ENCODE data around the gene TCP1.
A peak's percentile ranks its signal among the peaks of the same experiment; 100 is the strongest.
"Not testable (repeated sequence)": the region's sequence is repeated elsewhere in the genome, so short reads cannot be mapped to it uniquely, and the experiment has no call there.

The TCP1 gene

GRCh38 chr6:159789377-159790148, at the start of gene TCP1:
Gene TCP1, minus strand, starts transcription at chr6:159789602. Its CDS starts 134 bp downstream, at chr6:159789468.
- DNase-seq, result peak; percentile 100

DNA sequence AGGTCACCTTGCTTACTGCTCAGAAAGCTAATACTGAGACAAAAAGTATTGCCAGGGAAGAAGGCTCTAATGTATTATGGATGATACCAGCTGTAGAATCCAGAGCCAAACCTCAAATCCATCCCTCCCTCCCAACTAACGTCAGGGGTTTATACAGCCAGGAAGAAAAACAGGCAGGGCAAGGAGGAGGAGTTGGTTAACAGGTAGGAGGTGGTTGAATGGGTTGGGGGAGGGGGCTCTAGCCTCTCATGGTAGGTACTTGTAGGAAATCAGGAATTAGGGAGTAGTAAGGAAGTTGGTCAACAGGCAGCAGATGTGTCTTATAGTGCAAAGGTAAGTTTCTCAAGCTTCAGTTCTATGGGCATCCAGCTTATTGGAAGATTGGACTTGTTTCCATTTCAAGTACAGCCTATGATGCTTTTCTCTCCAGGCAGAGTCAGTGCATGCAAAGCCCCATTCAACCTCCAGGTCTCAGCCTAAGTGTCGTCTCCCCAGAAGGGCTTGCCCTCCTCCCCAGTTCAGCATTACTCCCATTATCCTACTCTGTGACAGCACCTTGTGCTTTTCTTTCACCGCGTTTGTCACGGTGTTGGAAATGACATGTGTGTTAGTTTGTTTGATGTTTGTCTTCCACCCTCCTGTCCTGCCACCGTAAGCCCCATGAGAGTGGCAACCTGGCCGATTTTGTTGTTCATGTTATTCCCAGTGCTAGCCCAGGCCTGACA, 48.8 kb upstream of the TCP1 start:
- DNase-seq, result no peak

DNA sequence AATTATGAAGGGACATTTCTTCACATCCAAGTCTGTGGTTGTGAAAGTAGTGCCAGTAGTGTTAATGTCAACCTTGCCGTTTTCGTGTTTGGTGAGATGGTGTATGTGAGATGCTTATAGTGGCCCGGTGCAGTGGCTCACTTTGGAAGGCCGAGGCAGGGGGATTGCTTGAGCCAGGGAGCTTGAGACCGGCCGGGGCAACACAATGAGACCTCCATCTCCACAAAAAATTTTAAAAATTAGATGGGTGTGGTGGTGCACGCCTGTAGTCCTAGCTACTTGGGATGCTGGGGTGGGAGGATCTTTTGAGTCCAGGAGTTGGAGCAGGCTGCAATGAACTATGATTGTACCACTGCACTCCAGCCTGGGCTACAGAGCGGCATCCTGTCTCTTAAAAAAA, 48.1 kb upstream of the TCP1 start:
- no peak for DNase-seq

DNA sequence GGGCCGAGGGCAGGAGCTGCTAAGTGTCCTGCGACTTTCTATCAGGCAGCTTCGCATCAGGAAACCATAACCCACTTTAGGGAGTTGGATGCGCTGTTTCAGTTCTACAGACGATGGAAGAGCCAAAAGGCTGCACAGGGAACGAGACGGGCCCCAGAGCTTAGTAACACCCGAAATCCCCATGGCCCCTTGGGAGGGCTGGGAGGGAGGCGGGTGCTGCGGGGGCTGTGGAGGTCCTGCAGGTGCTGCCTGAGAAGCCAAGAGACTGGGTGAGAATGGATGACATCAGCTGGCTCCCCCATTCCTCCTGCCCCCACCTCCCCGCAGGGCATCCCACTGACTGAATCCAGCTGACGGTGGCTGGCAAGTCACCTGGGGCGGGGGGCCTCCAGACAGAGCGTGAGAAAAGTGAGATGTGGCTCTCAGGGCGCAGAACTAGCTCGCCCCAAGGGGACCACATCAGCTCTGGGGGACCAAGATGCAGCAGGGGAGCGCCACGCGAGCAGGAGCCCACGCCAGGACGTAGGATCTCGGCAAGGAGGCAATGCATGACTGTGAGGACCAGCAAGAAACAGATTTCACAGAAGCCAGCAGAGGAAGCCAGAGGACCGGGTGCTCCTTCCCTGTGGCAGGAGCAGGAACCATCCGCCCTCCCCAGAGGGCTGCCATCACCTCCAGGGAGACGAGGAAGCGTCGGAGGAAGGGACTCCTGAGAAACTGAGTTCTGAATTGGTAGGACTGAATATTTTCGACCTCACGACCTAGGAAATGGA, 47.5 kb upstream of the TCP1 start:
- no peak for DNase-seq

GRCh38 chr6:159833997-159834603, 44.7 kb upstream of the TCP1 start:
- DNase-seq, result no peak

DNA sequence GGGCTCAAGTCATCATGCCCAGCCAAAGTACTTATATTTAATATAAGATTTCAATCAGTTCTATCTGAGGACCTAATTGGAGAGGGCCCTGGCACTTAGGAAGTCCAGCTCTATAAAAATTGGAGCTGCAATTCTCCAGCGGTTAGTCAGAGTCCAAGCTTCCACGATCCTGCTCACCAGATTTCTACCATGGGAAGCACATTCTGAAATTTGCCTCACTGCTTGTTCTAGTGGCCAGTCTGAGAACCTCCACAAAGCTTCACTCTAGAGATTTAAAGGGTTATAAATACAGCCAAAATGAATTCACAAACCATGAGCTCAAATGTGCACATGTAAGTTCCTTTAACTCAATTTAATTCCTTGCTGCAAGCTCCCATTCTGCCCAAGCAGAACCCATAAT, 44.2 kb upstream of the TCP1 start:
- no peak for DNase-seq

DNA sequence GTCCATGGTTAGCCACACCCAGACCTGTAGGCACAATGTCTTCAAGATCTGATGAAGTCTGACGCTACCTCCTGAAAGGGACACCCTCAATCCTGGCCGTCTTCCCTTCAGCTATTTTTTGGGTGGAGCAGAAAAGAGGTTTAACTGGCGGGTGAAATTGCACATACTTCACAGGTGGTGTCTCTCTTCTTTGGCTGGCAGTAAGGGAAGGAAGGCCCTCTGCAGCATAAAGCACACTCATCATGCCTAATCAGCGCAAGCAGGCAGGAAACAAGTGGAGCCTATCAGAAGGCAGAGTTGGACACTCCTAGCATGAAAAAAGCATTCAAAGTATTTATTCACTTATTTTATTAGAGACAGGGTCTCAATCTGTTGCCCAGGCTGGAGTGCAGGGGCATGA, 43.5 kb upstream of the TCP1 start:
- no peak for DNase-seq

GRCh38 chr6:159831373-159831679, 41.9 kb upstream of the TCP1 start:
- DNase-seq, result no peak

DNA sequence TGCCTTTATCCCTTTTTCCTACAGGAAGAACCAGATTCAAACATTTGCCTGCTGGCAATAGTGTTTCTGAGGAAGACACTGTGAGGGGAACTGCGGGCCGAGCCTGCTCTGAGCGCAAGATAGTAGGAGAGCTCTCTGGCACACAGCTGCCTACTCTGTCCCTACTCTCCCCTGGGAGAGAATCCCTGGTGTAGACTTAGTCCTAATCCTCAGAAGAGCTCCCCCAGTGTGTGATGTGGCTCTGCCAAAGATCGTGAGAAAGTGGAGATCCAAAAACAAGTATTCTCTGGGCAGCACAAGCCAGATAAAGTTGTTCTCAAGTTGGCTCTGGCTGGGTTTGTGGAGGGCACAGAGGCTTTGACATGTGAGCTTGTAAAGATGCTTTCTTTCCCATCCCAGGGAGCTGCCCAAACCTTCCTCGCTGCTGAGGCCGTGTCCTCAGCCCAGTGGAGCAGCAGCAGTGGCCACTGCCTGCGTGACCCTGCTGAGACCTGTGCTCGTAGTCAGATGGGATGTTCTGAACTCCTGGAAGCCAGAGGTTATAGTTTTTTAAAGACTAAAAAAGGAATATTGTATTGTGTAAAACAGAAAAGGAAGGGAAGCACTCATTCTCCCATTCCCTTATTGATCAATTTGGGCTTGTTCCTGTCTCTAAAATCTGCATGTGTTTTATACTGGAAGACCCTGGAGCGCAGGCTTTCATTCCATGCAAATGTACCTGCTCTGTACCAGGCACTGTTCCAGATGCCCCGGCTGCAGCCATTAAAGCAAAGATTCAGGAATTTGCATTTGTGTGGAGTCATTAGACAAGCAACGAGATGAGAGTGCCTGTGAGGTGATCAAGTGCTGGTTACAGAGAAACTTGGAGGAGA, 41.3 kb upstream of the TCP1 start:
- no peak for DNase-seq

- peak; percentile 32 for DNase-seq
These were observed 40.1 kb upstream of the TCP1 start for GRCh38 chr6:159829526-159829925.

GRCh38 chr6:159828074-159828473, 38.7 kb upstream of the TCP1 start:
- DNase-seq, result no peak

GRCh38 chr6:159826968-159827647, 37.7 kb upstream of the TCP1 start:
- DNase-seq, result no peak

GRCh38 chr6:159826004-159826403, 36.6 kb upstream of the TCP1 start:
- no peak for DNase-seq

GRCh38 chr6:159824690-159825089, 35.3 kb upstream of the TCP1 start:
- not testable (repeated sequence) for DNase-seq

DNA sequence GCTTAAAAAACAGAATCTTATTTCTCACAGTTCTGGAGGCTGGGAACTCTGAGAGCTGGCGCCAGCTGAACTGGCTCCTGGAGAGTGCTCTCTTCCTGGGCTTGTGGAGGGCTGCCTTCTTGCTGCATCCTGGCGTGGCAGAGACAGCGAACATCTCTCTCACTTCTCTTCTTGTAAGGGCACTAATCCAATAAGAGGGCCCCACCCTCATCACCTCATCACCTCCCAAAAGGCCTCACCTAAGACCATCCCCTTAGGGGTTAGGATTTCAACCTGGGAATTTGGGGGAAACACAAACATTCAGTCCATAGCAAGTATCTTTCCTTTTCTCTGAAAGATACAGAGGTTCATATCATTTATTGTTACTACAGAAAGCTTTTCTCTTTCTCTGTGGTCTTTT, 34.6 kb upstream of the TCP1 start:
- no peak for DNase-seq

- DNase-seq, result no peak
These were observed 32.3 kb upstream of the TCP1 start for GRCh38 chr6:159821726-159822125.

DNA sequence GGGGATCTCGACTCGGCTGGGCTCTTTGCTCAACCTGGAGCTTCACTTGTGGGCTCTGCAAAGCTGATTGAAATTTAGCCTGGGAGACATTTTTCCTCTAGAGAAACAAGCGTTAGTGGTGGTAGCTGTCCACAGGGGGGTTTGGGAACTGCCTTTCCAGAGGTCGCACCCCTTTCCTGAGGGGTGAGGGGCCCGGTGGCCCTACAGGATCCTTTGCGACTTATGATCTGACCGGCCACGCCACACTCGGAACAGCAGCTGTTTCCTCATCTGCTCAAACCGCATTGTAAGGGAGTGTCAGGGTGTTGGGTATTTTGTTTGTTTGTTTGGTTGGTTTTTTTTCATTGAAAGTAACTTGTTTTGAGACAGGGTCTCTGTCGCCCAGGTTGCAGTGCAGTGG, 31.7 kb upstream of the TCP1 start:
- DNase-seq, result no peak

DNA sequence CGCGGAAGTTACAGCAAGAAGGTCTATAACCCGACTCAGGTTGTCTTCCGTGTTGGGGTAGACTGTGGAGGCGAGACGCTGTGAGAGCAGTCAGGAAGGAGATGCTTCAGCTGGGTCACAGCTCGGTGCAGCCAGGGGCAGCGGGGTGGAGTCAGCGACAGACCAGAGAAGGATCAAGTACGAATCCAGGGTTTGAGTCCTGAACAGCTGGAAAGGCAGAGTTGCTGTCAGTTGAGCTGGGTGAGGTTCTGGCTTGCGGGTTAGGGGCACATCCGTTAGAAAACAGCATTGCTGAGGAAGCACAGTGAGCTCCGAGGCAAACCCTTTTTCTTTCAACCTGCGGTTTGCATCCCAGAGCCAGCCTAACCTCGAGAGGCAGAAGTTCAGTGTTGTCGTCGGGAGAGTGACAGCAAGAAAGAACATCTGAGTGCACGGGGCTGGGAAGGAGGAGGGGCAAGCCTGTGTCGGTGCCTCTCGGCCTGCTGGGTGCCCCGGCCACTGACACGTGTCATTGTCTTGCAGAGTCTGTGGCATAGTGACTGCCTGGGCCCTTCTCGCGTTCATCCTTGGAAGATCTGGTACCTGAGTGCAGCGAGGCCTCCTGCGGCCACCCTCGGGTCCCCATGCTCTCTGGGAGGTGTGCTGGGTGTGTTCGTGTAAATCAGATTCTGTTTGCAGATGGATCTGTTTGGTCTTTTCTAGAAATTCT, 30.7 kb upstream of the TCP1 start:
- peak; percentile 8 for DNase-seq

DNA sequence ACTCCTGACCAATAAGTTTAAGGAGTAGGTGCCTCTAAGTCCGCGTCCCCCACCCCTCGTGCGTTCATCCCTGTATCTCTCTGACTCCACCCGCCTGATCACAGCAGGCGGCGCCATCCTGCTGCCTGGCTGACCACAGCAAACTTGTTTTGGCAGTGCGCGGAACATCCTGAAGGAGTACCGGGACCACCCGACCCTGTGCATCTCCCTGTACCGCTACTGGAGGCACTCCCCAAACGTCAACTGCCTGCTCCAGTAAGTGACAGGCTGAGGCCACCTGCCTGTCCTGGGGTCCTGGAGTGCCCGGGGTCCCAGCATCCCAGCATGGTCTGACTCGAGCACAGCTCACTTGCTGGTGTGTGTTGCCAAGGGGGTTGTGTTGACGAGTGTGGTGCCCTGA, 29.7 kb upstream of the TCP1 start:
- no peak for DNase-seq

DNA sequence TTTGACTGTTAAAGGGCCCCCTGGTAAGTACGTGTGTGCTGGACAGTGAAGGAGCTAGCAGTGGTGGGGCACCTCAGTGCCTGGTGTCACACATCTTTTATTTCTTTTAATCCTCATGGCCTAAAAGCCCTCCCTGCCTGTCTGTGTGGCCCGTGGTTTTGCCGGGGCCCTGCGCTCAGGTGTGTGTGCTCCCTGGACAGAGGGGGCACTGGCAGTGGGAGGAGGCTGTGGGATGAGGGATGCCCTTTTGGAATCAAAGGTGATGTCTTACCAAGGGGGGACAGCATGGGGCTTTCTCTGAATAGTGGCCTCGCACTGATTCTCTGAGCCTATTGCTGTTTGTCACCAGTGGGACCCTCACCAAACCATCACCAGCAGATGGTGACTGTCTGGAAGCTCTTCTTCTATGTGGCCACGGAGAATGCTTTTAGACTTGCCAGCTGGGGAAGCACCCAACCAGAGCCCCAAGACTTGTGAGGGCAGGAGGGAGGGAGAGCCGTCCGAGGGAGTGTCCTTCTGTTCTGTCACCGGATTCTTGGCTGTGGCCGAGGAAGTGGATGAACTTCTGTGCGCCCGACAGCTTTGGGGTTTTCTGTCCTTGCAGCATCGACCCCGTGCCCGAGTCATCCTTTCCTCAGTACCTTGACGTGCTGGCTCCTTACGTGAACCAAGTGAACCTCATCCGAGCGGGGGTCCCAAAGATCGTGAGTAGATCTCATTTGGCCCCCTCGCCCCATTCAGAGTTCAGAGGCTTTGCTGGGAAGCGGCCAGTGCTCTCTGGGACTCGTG, 28.7 kb upstream of the TCP1 start:
- DNase-seq, result peak; percentile 18

Data from inflammatory macrophage treated with lipopolysaccharide for 4 hours (primary cell).